Fibroblast of mammary gland (primary cell): Measurements from ENCODE around the gene PLCE1.

ENCODE experiments used
- DNase-seq: peaks from one replicate; pipeline ENCODE4 v3.0.0-alpha.2; 2010; ENCODE audit warnings: low read depth
- H3K4me3 ChIP-seq: 2 replicates; pipeline ENCODE4 v1.5.1; 2011; ENCODE audit warnings: low read depth, mild to moderate bottlenecking, low read length, moderate library complexity; ENCODE audit not compliant: control insufficient read depth
- TF ChIP-seq, protein P1 (sequence below): conservative IDR thresholded peaks from 2 replicates; pipeline ENCODE4 v1.5.1; 2011; ENCODE audit warnings: low read depth, low read length, inconsistent platforms; ENCODE audit not compliant: control insufficient read depth, insufficient read depth

Gene PLCE1

DNA sequence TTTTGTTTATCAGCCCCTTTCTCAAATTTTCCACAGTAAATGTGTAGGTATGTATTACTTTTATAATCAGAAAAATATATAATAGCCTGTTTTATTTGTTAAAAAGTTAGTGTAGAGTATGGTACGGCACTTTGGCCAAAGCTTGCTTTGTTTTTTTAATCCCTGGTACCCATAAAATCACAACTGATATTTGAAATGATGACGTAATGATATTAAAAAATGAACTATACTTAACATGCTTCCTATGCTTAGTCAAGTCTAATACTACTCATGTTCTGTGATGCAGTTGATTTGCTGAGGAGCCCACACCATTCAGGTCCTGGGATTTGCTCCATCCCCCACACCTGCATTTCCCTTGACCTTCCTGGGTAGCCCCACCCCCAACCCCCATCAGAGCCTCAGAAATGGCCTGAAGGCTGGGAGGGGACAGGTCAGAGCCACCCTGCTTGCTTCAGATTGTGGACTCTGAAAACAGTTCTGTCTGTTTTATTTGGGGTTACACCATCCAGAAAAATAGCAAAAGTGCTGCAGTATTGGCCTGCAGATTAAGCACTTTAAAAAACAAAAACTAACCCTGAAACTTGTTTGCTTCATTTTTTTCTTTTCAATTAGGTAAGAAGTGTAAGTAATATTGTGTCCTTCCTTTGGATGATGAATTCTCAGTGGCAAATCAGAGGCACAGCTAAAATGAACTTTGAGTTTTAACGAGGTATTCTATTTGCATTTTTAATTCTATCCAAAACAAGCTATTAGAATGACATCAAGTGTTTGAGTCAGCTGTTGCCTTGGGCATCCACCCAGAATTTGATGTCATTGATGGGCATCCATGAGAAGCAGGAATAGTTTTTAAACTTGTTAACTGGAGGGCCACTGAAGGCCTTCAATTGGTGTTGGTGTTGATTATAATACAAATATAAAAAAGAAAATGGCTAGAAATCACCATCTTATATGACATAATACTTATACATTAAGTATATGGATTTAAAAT, 23.3 kb downstream of the PLCE1 start:
- no peak overlapping the region for H3K4me3 ChIP-seq
- TF ChIP-seq, protein P1, sequence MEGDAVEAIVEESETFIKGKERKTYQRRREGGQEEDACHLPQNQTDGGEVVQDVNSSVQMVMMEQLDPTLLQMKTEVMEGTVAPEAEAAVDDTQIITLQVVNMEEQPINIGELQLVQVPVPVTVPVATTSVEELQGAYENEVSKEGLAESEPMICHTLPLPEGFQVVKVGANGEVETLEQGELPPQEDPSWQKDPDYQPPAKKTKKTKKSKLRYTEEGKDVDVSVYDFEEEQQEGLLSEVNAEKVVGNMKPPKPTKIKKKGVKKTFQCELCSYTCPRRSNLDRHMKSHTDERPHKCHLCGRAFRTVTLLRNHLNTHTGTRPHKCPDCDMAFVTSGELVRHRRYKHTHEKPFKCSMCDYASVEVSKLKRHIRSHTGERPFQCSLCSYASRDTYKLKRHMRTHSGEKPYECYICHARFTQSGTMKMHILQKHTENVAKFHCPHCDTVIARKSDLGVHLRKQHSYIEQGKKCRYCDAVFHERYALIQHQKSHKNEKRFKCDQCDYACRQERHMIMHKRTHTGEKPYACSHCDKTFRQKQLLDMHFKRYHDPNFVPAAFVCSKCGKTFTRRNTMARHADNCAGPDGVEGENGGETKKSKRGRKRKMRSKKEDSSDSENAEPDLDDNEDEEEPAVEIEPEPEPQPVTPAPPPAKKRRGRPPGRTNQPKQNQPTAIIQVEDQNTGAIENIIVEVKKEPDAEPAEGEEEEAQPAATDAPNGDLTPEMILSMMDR, result no peak
- DNase-seq, result peak; percentile 50

DNA sequence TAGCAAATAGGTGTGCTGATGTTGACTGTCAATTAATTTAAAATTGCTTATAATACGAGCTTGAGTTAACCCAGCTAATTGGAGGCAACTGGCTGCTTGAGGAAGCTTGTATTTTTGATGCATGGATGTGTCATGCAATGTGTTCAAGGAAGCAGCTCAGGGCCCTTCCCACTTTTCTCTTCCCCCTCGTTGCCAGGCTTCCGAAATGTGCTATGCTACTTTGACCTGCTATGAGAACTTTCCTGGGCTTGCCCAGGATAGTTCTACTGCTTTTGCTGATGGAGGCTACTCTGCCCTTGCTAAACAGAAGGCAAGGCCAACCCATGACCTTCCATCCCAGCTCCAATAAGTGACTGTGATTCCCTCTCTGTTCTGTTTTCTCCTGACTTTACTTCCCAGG, 24.4 kb downstream of the PLCE1 start:
- TF ChIP-seq, protein P1, result no peak
- no peak overlapping the region for H3K4me3 ChIP-seq
- DNase-seq, result no peak

DNA sequence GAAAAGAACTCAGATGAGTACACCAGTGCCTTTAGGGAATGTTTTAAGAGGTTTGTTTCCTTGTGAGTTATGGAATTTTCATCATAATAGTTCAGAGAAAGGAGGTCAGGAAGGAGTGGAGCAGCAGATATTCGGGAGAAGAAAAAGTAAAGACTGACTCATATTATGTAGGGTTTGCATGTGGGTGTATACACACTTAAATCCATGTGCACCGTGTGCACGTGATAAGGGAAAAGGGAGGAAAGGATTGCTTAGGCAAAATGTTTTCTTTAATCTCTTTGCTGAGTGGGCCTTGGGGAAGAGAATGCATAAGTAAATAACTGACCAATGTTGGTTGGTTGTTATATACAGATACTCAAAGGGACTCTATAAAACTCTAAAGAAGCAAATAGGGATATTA, 30.2 kb downstream of the PLCE1 start:
- DNase-seq, result no peak
- no peak overlapping the region for H3K4me3 ChIP-seq
- TF ChIP-seq, protein P1, result no peak

DNA sequence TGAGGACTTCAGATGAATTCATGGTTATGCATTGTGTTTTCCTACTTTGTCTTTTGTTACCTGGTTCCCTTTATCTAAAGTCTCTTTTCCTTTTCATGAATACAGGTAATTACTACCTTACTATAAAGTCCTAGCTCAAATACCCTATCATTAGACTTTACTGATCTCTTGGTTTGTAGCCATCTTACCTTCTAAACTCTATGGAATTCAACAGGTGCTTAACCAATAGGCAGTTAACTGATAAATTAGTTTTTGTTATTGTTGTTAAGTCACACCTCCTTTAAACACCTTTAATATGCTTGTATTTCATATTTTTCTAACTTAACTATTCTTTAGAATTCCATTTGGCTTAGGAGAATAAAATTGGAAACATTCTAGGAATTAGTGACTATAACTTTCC, 30.7 kb downstream of the PLCE1 start:
- DNase-seq, result no peak
- no peak overlapping the region for H3K4me3 ChIP-seq
- TF ChIP-seq, protein P1, result no peak

DNA sequence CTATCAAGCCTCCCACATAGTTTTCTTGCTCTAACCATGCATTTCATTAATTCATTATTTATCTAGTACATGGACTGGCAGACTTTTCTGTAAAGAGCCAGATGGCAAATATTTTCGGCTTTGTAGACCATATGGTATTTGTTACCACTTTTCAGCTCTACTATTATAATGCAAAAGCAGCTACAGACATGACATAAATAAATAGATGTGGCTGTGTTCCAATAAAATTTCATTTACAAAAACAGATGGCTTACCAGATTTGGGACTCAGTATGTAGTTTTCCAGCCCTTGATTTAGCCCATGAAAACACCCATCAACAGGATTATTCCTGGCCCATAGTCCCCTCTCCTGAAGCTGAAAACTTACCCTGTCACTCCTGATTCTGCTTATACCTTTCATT, 32.1 kb downstream of the PLCE1 start:
- TF ChIP-seq, protein P1, result no peak
- no peak overlapping the region for H3K4me3 ChIP-seq
- DNase-seq, result no peak

DNA sequence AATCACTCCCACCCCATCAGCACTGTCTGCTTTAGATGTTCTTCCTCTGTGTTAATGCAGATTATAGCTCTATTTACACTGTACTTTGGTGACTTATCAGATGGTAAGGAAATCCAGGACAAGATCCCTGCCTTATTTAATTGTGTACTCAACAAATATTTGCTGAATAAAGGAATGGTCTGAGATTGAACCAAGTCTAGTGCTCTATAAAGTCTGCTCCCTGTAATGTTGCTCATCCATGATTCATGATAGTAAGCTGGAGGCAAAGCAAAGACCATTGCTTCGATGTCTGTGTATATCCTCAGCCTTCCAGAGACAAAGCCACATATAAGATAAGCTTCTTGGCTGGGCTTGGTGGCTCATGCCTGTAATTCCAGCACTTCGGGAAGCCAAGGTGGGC, 33.5 kb downstream of the PLCE1 start:
- DNase-seq, result no peak
- no peak overlapping the region for H3K4me3 ChIP-seq
- TF ChIP-seq, protein P1, result no peak

DNA sequence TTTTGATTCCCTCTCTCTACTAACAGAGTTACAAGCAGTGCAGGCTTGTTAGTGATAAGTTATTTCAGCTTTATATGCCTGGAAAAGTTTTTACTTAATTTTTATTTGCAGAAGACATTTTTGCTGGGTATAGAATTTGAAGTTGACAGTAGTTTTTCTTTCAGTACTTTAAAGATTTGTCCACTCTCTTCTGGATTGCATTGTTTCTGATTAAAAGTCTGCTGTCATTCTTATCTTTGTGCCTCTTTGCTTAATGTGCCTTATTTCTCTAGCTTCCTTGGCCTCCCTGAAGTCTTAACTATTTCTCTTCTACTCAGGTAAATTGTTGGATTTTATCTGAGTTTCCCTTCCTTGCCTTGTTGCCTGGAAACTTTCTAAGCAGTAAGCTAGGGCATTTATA, 36.2 kb downstream of the PLCE1 start:
- DNase-seq, result no peak
- TF ChIP-seq, protein P1, result no peak
- no peak overlapping the region for H3K4me3 ChIP-seq
